ENCODE data around the gene SLC25A25.
"Not testable (repeated sequence)": the region's sequence is repeated elsewhere in the genome, so short reads cannot be mapped to it uniquely, and the experiment has no call there.

SLC25A25 gene

GRCh38 chr9:128067645-128068385 lies at the start of gene SLC25A25:
Gene SLC25A25, plus strand, starts transcription at chr9:128068232. Its CDS starts 88 bp downstream, at chr9:128068320.
- peak; percentile 100 for DNase-seq

GRCh38 chr9:128020692-128021091 lies 47.3 kb upstream of the SLC25A25 start:
- no peak for DNase-seq

GRCh38 chr9:128021098-128021497 lies 46.9 kb upstream of the SLC25A25 start:
- no peak for DNase-seq

GRCh38 chr9:128022886-128023285 lies 45.1 kb upstream of the SLC25A25 start:
- DNase-seq: no peak

GRCh38 chr9:128023671-128024070 lies 44.4 kb upstream of the SLC25A25 start:
- peak; percentile 34 for DNase-seq

- DNase-seq: peak; percentile 35
Measured at GRCh38 chr9:128024761-128025308, 43.2 kb upstream of the SLC25A25 start.

GRCh38 chr9:128025736-128026135 lies 42.3 kb upstream of the SLC25A25 start:
- DNase-seq: peak; percentile 45

- peak; percentile 93 for DNase-seq
Measured at GRCh38 chr9:128026255-128026772, 41.7 kb upstream of the SLC25A25 start.

GRCh38 chr9:128026773-128027541 lies 41.1 kb upstream of the SLC25A25 start:
- DNase-seq: peak; percentile 73

- no peak for DNase-seq
Measured at GRCh38 chr9:128027705-128028104, 40.3 kb upstream of the SLC25A25 start.

GRCh38 chr9:128033609-128034008 lies 34.4 kb upstream of the SLC25A25 start:
- no peak for DNase-seq

- DNase-seq: peak; percentile 86
Measured at GRCh38 chr9:128034821-128035652, 33.0 kb upstream of the SLC25A25 start.

GRCh38 chr9:128036522-128036921 lies 31.5 kb upstream of the SLC25A25 start:
- DNase-seq: not testable (repeated sequence)

- DNase-seq: not testable (repeated sequence)
Measured at GRCh38 chr9:128040783-128041182, 27.2 kb upstream of the SLC25A25 start.

GRCh38 chr9:128042043-128042442 lies 26.0 kb upstream of the SLC25A25 start:
- no peak for DNase-seq

- no peak for DNase-seq
Measured at GRCh38 chr9:128043467-128043868, 24.6 kb upstream of the SLC25A25 start.

GRCh38 chr9:128045409-128045808 lies 22.6 kb upstream of the SLC25A25 start:
- DNase-seq: not testable (repeated sequence)

- DNase-seq: no peak
Measured at GRCh38 chr9:128045831-128046230, 22.2 kb upstream of the SLC25A25 start.

- no peak for DNase-seq
Measured at GRCh38 chr9:128047231-128047630, 20.8 kb upstream of the SLC25A25 start.

GRCh38 chr9:128048663-128049062 lies 19.4 kb upstream of the SLC25A25 start:
- DNase-seq: no peak

- no peak for DNase-seq
Measured at GRCh38 chr9:128049843-128050242, 18.2 kb upstream of the SLC25A25 start.

GRCh38 chr9:128051932-128052709 lies 15.9 kb upstream of the SLC25A25 start:
- no peak for DNase-seq
